HCT116 (cell line): ENCODE data around the gene PACRG. TPM values are rescaled to one million over a fixed set of nuclear protein-coding genes. Genes with fewer than 3 reads are reported as not detected.

ENCODE experiments used
- ATAC-seq: fragments of 200-7000 bp; cut with Tn5 transposase; 2 replicates; pipeline ENCODE4 v1.9.1; 2020; ENCODE audit warnings: mild to moderate bottlenecking, moderate library complexity
- BruUV-seq: library from RNA; stranded (reverse); fragments of 400-500 nt; replicated peaks from 2 replicates; lab custom pipeline; 2021; lab: Mats Ljungman, UMichigan
- CTCF ChIA-PET: fragments of 300-600 bp; sonication (Branson Sonifier 250); formaldehyde crosslinking; loops from one replicate; lab custom pipeline; 2021; ENCODE audit warnings: antibody characterized with exemption; lab: Charles Lee
- POLR2A ChIA-PET: fragments of 300-600, 350-600 bp; sonication (Branson Sonifier 250); formaldehyde crosslinking; loops from one replicate; lab custom pipeline; 2021; ENCODE audit warnings: antibody characterized with exemption; lab: Charles Lee
- RAD21 ChIA-PET, 2 experiments: fragments of 300-600 bp; sonication (Branson Sonifier 250); formaldehyde crosslinking; loops; one replicate each; lab custom pipeline; 2023; ENCODE audit warnings: low total read pairs in 2 of 2; ENCODE audit not compliant: uncharacterized antibody in 2 of 2, unreplicated experiment in 2 of 2, low non-redundant PET in 1 of 2; lab: Charles Lee
- DNase-seq: peaks from one replicate; pipeline ENCODE4 v3.0.0-alpha.2; 2010; ENCODE audit warnings: low read depth, low spot score
- H2AFZ ChIP-seq: fragments of 200-600 bp; shearing (Covaris generic), sonication (generic); 2 replicates; pipeline ENCODE4 v1.6.1; 2017; ENCODE audit warnings: low read depth, mixed run types, mixed read lengths, antibody characterized with exemption, low read length; ENCODE audit not compliant: poor library complexity, severe bottlenecking
- H3K27ac ChIP-seq: 2 replicates; pipeline ENCODE4 v1.5.1; 2012; ENCODE audit warnings: low read depth, low read length
- H3K27me3 ChIP-seq: fragments of 200-600 bp; sonication (generic); 2 replicates; pipeline ENCODE4 v1.6.1; 2016; ENCODE audit warnings: mixed run types, low read length, mixed read lengths; ENCODE audit not compliant: insufficient read depth
- H3K36me3 ChIP-seq, 2 experiments: fragments of 200-500 bp in 1 of 2; fragments of 200-600 bp in 1 of 2; sonication (Bioruptor generic) in 1 of 2; sonication (generic) in 1 of 2; 2 replicates each; pipeline versions ENCODE4 v1.5.1 to v1.6.1; 2014 to 2016; ENCODE audit warnings: low read length in 2 of 2, inconsistent platforms in 1 of 2, mixed read lengths in 1 of 2, mixed run types in 1 of 2; ENCODE audit not compliant: insufficient read depth in 2 of 2, control insufficient read depth in 1 of 2
- H3K4me1 ChIP-seq, 2 experiments: fragments of 200-600 bp in 1 of 2; sonication (generic) in 1 of 2; 2 replicates each; pipeline versions ENCODE4 v1.5.1 to v1.6.1; 2012 to 2017; ENCODE audit warnings: low read length in 2 of 2, inconsistent platforms in 1 of 2, mild to moderate bottlenecking in 1 of 2, mixed read lengths in 1 of 2, mixed run types in 1 of 2, moderate library complexity in 1 of 2; ENCODE audit not compliant: insufficient read depth in 2 of 2, control insufficient read depth in 1 of 2
- H3K4me2 ChIP-seq: fragments of 200-600 bp; sonication (generic); 2 replicates; pipeline ENCODE4 v1.6.1; 2017; ENCODE audit warnings: mixed run types, low read length, mixed read lengths
- H3K4me3 ChIP-seq, 2 experiments: fragments of 200-600 bp in 1 of 2; sonication (generic) in 1 of 2; replicated peaks in 1 of 2; 2 replicates each; pipeline ENCODE4 v1.5.1; 2011 to 2016; ENCODE audit warnings: low read length in 2 of 2, control low read depth in 1 of 2, low read depth in 1 of 2, mild to moderate bottlenecking in 1 of 2, mixed read lengths in 1 of 2, mixed run types in 1 of 2
- H3K79me2 ChIP-seq: fragments of 200-600 bp; sonication (generic); 2 replicates; pipeline ENCODE4 v1.6.1; 2017; ENCODE audit warnings: mild to moderate bottlenecking, mixed run types, low read length, moderate library complexity, mixed read lengths; ENCODE audit not compliant: insufficient read depth
- H3K9ac ChIP-seq: fragments of 200-600 bp; sonication (generic); 2 replicates; pipeline ENCODE4 v1.6.1; 2016; ENCODE audit warnings: low read length, mixed read lengths
- H3K9me2 ChIP-seq: fragments of 200-600 bp; sonication (generic), shearing (Covaris generic); 2 replicates; pipeline ENCODE4 v1.6.1; 2017; ENCODE audit warnings: mixed run types, mild to moderate bottlenecking, moderate library complexity; ENCODE audit not compliant: insufficient read depth
- H3K9me3 ChIP-seq, 2 experiments: fragments of 200-500 bp in 1 of 2; fragments of 200-600 bp in 1 of 2; sonication (Bioruptor generic) in 1 of 2; sonication (generic) in 1 of 2; 2 replicates each; pipeline ENCODE4 v1.6.1; 2014 to 2017; ENCODE audit warnings: low read length in 2 of 2, mixed read lengths in 2 of 2, inconsistent platforms in 1 of 2, low read depth in 1 of 2, mild to moderate bottlenecking in 1 of 2, mixed run types in 1 of 2, moderate library complexity in 1 of 2; ENCODE audit not compliant: control insufficient read depth in 1 of 2, insufficient read depth in 1 of 2
- H4K20me1 ChIP-seq: fragments of 200-600 bp; sonication (generic), shearing (Covaris generic); 2 replicates; pipeline ENCODE4 v1.6.1; 2017; ENCODE audit warnings: mixed run types, mild to moderate bottlenecking, moderate library complexity; ENCODE audit not compliant: insufficient read depth
- CBX3 ChIP-seq: IDR thresholded peaks from 2 replicates; pipeline ENCODE4 v1.6.1; 2012; ENCODE audit warnings: low read depth
- EZH2phosphoT487 ChIP-seq: fragments of 200-600 bp; IDR thresholded peaks from 2 replicates; pipeline ENCODE4 v1.6.1; 2018; ENCODE audit warnings: antibody characterized with exemption, borderline replicate concordance
- MAX ChIP-seq: IDR thresholded peaks from 2 replicates; pipeline ENCODE4 v1.6.1; 2012
- POLR2AphosphoS5 ChIP-seq: IDR thresholded peaks from 2 replicates; pipeline ENCODE4 v1.6.1; 2011; ENCODE audit warnings: mild to moderate bottlenecking, low read depth, low read length, moderate library complexity
- REST ChIP-seq: IDR thresholded peaks from 2 replicates; pipeline ENCODE4 v1.6.1; 2012; ENCODE audit warnings: low read depth
- SRF ChIP-seq: IDR thresholded peaks from 2 replicates; pipeline ENCODE4 v1.6.1; 2012; ENCODE audit warnings: low read depth
- TCF7L2 ChIP-seq: IDR thresholded peaks from 2 replicates; pipeline ENCODE4 v1.7.0; 2011; ENCODE audit warnings: borderline replicate concordance, inconsistent platforms; ENCODE audit not compliant: insufficient read depth, insufficient read length; ENCODE audit errors: extremely low read depth
- ZBTB33 ChIP-seq: IDR thresholded peaks from 2 replicates; pipeline ENCODE4 v1.6.1; 2011; ENCODE audit warnings: mild to moderate bottlenecking, low read length, moderate library complexity; ENCODE audit not compliant: insufficient replicate concordance; ENCODE audit errors: extremely low read depth
- intact Hi-C: fragments of 100-400 bp; cut with micrococcal nuclease; formaldehyde crosslinking; loops from 2 replicates; pipeline ENCODE4 v1.10.0; 2022
- total RNA-seq: library from RNA; stranded (reverse); gene quantifications from one replicate; pipeline ENCODE4 v1.2.1, GENCODE V29; 2021; ENCODE audit not compliant: unreplicated experiment

Gene PACRG
- total RNA-seq, 1 experiment from 2014 or later = 0.71 TPM

GRCh38 chr6:163327165-163327880 lies 599.5 kb downstream of the PACRG start:
- TF ChIP-seq REST (no peak), CBX3 (no peak), TCF7L2 (no peak), SRF (no peak), ZBTB33 (no peak), POLR2AphosphoS5 (no peak), MAX (no peak), EZH2phosphoT487 (no peak)
- Histone ChIP-seq H3K27me3 (no peaks in the 10 kb centered on the region), H3K9me2 (no peaks in the 10 kb centered on the region), H3K4me1 (no peaks in the 10 kb centered on the region), H4K20me1 (no peaks in the 10 kb centered on the region), H3K4me2 (no peak overlapping the region), H3K36me3 (no peaks in the 10 kb centered on the region), H3K27ac (no peak overlapping the region), H3K4me3 (no peak overlapping the region), H3K9ac (no peak overlapping the region), H2AFZ (no peak overlapping the region), H3K9me3 (no peaks in the 10 kb centered on the region; a peak in 1 of 4 replicates), H3K79me2 (no peaks in the 10 kb centered on the region)
- no peak for DNase-seq
- ChIA-PET CTCF (no interaction called here), RAD21 (no interaction called here), POLR2A (no interaction called here)
- ATAC-seq = no peak
- BruUV-seq = no TSS peak
- intact Hi-C loops = no loop called here
